Stimulated activated CD4-positive, alpha-beta T cell treated with anti-CD3 and anti-CD28 coated beads, Interleukin-15, amount 100 ng/mL, for 1 hour (primary cell): Measurements from ENCODE around the gene FBXO31.

Source experiments
- DNase-seq, 2 donors: peaks; one replicate each; pipeline ENCODE4 v3.0.0-alpha.2; 2020; ENCODE audit warnings: low read depth in 1 of 2, low spot score in 1 of 2

The FBXO31 gene

GRCh38 chr16:87330646-87331045, 52.9 kb downstream of the FBXO31 start:
- no peak for DNase-seq

- no peak for DNase-seq
Observed at GRCh38 chr16:87330257-87330624, 53.3 kb downstream of the FBXO31 start.

- no peak for DNase-seq
Observed at GRCh38 chr16:87329436-87330256, 53.9 kb downstream of the FBXO31 start.

GRCh38 chr16:87328846-87329245, 54.7 kb downstream of the FBXO31 start:
- no peak for DNase-seq

GRCh38 chr16:87327798-87328495, 55.6 kb downstream of the FBXO31 start:
- no peak for DNase-seq

GRCh38 chr16:87326151-87326571, 57.4 kb downstream of the FBXO31 start:
- DNase-seq, result no peak

GRCh38 chr16:87325423-87325858, 58.1 kb downstream of the FBXO31 start:
- DNase-seq, result no peak

GRCh38 chr16:87324411-87325275, 58.9 kb downstream of the FBXO31 start:
- DNase-seq, result peak; percentile 12 to 19

- no peak for DNase-seq
Observed at GRCh38 chr16:87323727-87324410, 59.7 kb downstream of the FBXO31 start.

- no peak for DNase-seq
Observed at GRCh38 chr16:87322833-87323726, 60.5 kb downstream of the FBXO31 start.

- no peak for DNase-seq
Observed at GRCh38 chr16:87322360-87322759, 61.2 kb downstream of the FBXO31 start.

GRCh38 chr16:87321336-87322107, 62.1 kb downstream of the FBXO31 start:
- DNase-seq, result no peak

- DNase-seq, result no peak
Observed at GRCh38 chr16:87320510-87321227, 62.9 kb downstream of the FBXO31 start.

GRCh38 chr16:87319997-87320491, 63.5 kb downstream of the FBXO31 start:
- DNase-seq, result no peak

GRCh38 chr16:87319011-87319410, 64.6 kb downstream of the FBXO31 start:
- DNase-seq, result no peak

GRCh38 chr16:87317750-87318644, 65.6 kb downstream of the FBXO31 start:
- DNase-seq, result peak in 1 of 2 donors; percentile 27
